ENCODE results near the gene ATP5PF. TPM values are rescaled to one million over a fixed set of nuclear protein-coding genes. Genes with fewer than 3 reads are reported as not detected.

ATP5PF gene
- total and polyA plus RNA-seq, 2 donors (not counting 1 experiment from before 2014, with no cell fraction given) = 36.6 to 58.3 TPM

GRCh38 chr21:25759573-25759972 lies 24.9 kb upstream of the ATP5PF start:
- H3K36me3 ChIP-seq (replicated peaks in 1 of 2; ENCODE audit: control extremely low read depth in 1 of 2, control insufficient read depth in 1 of 2, extremely low read depth in 1 of 2, insufficient read depth in 2 of 2, low read length in 1 of 2) = peaks cover 21 to 71% of the 10 kb centered on the region in 2 experiments
- no peak overlapping the region for H3K9ac ChIP-seq (ENCODE audit: low read length)
- 83% methylated on average over 1 of the region's 1 CpG for WGBS (ENCODE audit: insufficient coverage)
- no peak overlapping the region for H3K4me3 ChIP-seq (ENCODE audit: control extremely low read depth in 1 of 5, extremely low read depth in 1 of 5, insufficient read depth in 1 of 5, low read depth in 2 of 5, low read length in 4 of 5)
- H3K79me2 ChIP-seq (ENCODE audit: control insufficient read depth, insufficient read depth, low read length) = peaks cover 4% of the 10 kb centered on the region
- no peak overlapping the region for H3K27ac ChIP-seq (ENCODE audit: low read length in 2 of 2)
- Mint-ChIP-seq H3K27ac (no peak overlapping the region), H3K4me1 (peaks cover 11% of the 10 kb centered on the region), H3K9me3 (ENCODE audit: insufficient read depth) (no peaks in the 10 kb centered on the region), H3K4me3 (no peak overlapping the region), H3K27me3 (no peaks in the 10 kb centered on the region)
- no peaks in the 10 kb centered on the region for H3K9me3 ChIP-seq (ENCODE audit: control extremely low read depth in 1 of 3, control insufficient read depth in 2 of 3, insufficient read depth in 1 of 3, low read length in 2 of 3)
- ChIA-PET CTCF (no interaction called here), POLR2A (no interaction called here)
- no peak for TF ChIP-seq EZH2 (IDR thresholded peaks at IDR 0.05; ENCODE audit: borderline replicate concordance, insufficient read depth, low read depth, low read length, poor library complexity, severe bottlenecking)
- no peak for TF ChIP-seq CTCF (IDR thresholded peaks at IDR 0.05)
- no peaks in the 10 kb centered on the region for H3K27me3 ChIP-seq (replicated peaks in 1 of 4; ENCODE audit: control extremely low read depth in 1 of 4, control insufficient read depth in 3 of 4, insufficient read depth in 4 of 4, low read length in 3 of 4)
- ATAC-seq (ENCODE audit: low read depth) (no peak), DNase-seq (no peak)
- intact Hi-C loops (cut with micrococcal nuclease) = no loop called here
- no peak overlapping the region for H3K4me2 ChIP-seq (replicated peaks; ENCODE audit: low read depth, low read length, poor library complexity, severe bottlenecking)
- peaks cover 16% of the 10 kb centered on the region for H4K20me1 ChIP-seq (ENCODE audit: control insufficient read depth, insufficient read depth, low read length, poor library complexity, severe bottlenecking)
- no peak overlapping the region for H2AFZ ChIP-seq (ENCODE audit: insufficient read depth, low read depth, low read length, poor library complexity, severe bottlenecking)
- H3K4me1 ChIP-seq (ENCODE audit: control insufficient read depth in 2 of 2, insufficient read depth in 2 of 2, low read length in 2 of 2) = peaks cover 2 to 4% of the 10 kb centered on the region in 2 donors

GRCh38 chr21:25757531-25757930 lies 22.8 kb upstream of the ATP5PF start:
- Mint-ChIP-seq H3K9me3 (ENCODE audit: insufficient read depth) (no peaks in the 10 kb centered on the region), H3K27ac (no peak overlapping the region), H3K4me1 (peaks cover 11% of the 10 kb centered on the region), H3K4me3 (no peak overlapping the region), H3K27me3 (no peaks in the 10 kb centered on the region)
- Histone ChIP-seq H2AFZ (ENCODE audit: insufficient read depth, low read depth, low read length, poor library complexity, severe bottlenecking) (no peak overlapping the region), H3K79me2 (ENCODE audit: control insufficient read depth, insufficient read depth, low read length) (peaks cover 4% of the 10 kb centered on the region), H4K20me1 (ENCODE audit: control insufficient read depth, insufficient read depth, low read length, poor library complexity, severe bottlenecking) (peaks cover 16% of the 10 kb centered on the region), H3K4me2 (replicated peaks; ENCODE audit: low read depth, low read length, poor library complexity, severe bottlenecking) (no peak overlapping the region), H3K27me3 (replicated peaks in 1 of 4; ENCODE audit: control extremely low read depth in 1 of 4, control insufficient read depth in 3 of 4, insufficient read depth in 4 of 4, low read length in 3 of 4) (no peaks in the 10 kb centered on the region), H3K9me3 (ENCODE audit: control extremely low read depth in 1 of 3, control insufficient read depth in 2 of 3, insufficient read depth in 1 of 3, low read length in 2 of 3) (no peaks in the 10 kb centered on the region), H3K9ac (ENCODE audit: low read length) (no peak overlapping the region), H3K27ac (ENCODE audit: low read length in 2 of 2) (no peak overlapping the region), H3K4me3 (ENCODE audit: control extremely low read depth in 1 of 5, extremely low read depth in 1 of 5, insufficient read depth in 1 of 5, low read depth in 2 of 5, low read length in 4 of 5) (no peak overlapping the region), H3K36me3 (replicated peaks in 1 of 2; ENCODE audit: control extremely low read depth in 1 of 2, control insufficient read depth in 1 of 2, extremely low read depth in 1 of 2, insufficient read depth in 2 of 2, low read length in 1 of 2) (peaks cover 16 to 69% of the 10 kb centered on the region in 2 experiments), H3K4me1 (ENCODE audit: control insufficient read depth in 2 of 2, insufficient read depth in 2 of 2, low read length in 2 of 2) (peaks cover 2 to 4% of the 10 kb centered on the region in 2 donors)
- intact Hi-C loops (cut with micrococcal nuclease) = no loop called here
- TF ChIP-seq CTCF (IDR thresholded peaks at IDR 0.05) (no peak), EZH2 (IDR thresholded peaks at IDR 0.05; ENCODE audit: borderline replicate concordance, insufficient read depth, low read depth, low read length, poor library complexity, severe bottlenecking) (no peak)
- ATAC-seq (ENCODE audit: low read depth) (no peak), DNase-seq (no peak)
- ChIA-PET POLR2A (no interaction called here), CTCF (interaction anchor here (1.4 kb wide), 1 partner anchor 9 kb away, joined by 3 read pairs; no protein-coding TSS in a partner anchor)
